GM19395 (cell line): ENCODE results near the gene TLK1.
A peak's percentile ranks its signal among the peaks of the same experiment; 100 is the strongest.

ENCODE experiments used
- ATAC-seq: cut with Tn5 transposase; IDR thresholded peaks from one replicate; pipeline ENCODE4 v1.9.1; 2021; ENCODE audit warnings: mild to moderate bottlenecking, moderate library complexity; ENCODE audit not compliant: unreplicated experiment

The TLK1 gene

GRCh38 chr2:171009386-171009785 lies 151.3 kb downstream of the TLK1 start:
- ATAC-seq, result no peak

GRCh38 chr2:171008550-171009205 lies 152.0 kb downstream of the TLK1 start:
- ATAC-seq, result no peak

DNA sequence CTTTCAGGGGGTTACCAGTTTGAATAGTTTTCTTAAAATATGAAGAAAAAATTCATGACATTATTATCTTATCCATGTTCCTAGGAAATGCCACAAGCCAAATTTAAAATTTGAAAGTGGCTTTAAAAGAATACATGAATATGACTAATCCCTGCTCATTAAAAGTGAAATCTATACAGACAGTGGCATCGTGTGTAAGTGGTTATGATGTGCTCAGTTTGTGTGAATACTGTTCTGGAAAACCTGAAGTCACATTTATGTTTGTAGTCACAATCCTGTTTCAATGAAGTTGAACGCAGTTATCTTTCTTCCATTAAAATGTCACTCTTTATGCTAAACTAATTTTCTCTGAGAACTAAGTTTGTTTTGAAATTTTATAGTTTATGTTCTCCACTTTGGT lies 155.9 kb downstream of the TLK1 start:
- no peak for ATAC-seq

DNA sequence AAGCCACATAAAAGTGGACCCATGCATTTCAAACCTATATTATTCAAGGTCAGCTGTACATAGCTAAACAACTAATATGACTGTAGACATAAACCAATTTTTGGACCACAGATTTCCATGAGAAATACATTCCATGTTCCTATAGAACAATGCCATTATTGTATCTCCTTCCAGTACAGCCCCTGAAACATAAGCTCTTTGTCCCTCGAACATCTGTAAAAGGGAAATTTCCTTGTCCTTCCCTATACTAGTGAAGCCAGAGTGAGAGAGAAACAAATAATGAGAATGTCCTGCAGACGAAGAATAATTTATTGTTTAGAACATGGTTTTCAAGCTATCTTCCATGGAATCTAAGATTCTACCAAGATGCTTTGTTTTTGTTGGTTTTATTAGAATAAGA lies 156.3 kb downstream of the TLK1 start:
- no peak for ATAC-seq

GRCh38 chr2:170999654-171000053 lies 161.0 kb downstream of the TLK1 start:
- no peak for ATAC-seq

- ATAC-seq, result no peak
Measured at GRCh38 chr2:170997893-170998597, 162.6 kb downstream of the TLK1 start.

DNA sequence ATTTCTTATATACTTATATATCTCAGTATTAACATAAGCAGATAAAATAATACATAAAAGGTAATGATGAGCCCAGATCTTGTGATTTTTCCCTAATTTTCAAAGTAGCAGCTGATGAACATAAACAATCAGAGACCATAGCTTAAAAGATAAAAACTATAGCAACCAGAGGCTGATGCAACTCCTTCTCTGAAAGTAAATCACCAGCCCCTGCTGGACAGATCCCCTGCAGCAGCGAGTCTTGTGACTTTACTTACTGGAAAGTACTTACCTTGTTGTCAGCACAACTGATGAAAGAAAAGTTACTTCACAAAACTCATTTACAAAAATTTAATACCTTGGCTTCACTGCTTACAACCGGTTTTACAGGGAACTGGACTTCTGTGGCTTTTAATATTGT lies 164.4 kb downstream of the TLK1 start:
- ATAC-seq, result no peak

- ATAC-seq, result no peak
Measured at GRCh38 chr2:170991398-170992182, 169.1 kb downstream of the TLK1 start.

DNA sequence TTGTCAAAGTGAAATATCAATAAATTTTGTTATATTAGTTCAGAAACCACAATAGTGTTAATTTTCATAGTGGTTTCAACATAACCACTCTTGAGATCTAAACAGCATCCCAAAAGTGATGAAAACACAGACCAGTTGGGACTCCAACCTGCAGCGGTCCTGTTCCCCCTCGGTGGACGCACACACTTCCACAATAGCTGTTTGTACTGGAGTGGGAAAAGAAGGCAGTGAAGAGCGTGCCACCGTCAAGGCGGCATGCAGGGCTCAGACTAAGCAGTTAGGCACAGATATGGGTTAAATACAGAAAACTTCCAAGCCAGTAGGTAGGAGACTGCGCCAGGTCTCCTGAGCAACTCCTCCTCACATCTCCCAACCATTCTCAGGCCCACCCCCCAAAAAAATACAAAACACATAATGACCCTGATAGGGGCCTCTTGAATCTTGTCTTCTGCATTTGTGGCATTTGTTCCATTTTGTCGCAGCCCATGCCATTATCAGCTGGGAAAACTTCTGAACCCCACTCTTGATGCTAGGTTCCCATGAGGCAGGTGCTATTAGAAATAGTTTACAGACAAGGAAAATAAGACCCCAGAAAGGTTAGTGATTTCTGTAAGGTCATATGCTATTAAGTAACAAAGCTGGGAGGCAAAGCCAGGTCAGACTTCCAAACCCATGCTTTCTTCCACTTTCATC lies 174.0 kb downstream of the TLK1 start:
- ATAC-seq, result no peak

DNA sequence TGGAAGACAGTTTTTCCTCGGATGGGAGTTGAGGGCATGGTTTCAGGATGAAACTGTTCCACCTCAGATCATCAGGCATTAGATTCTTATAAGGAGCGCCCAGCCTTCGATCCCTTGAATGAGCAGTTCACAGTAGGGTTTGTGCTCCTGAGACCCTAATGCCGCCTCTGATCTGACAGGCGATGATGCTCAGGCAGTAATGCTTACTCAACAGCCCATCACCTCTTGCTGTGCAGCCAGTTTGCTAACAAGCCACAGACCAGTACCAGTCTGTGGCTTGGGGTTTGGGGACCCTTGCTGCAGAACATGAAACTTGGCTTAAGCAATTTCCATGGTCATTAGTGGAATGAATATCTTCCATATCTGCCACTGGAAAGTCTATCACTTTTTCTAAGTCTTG lies 175.3 kb downstream of the TLK1 start:
- ATAC-seq, result no peak

DNA sequence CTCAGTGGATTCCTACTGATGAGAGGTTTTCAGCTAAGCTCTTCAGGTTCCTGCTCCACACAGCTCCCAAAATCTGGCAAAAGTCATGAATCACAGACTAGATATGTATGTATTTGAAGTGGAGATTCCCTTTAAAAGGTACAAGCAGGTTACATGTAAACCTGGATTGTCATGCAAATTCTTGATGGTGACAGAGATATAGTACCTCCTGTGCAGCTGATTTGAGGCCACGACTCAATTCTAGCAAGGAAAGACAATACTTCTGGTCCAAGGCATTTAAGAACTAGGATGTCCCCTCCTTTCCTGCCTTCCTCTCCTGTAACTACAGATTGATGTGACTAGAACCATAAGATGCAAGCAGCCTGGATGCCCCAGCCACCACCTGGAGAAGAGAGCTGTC lies 176.6 kb downstream of the TLK1 start:
- ATAC-seq, result no peak

DNA sequence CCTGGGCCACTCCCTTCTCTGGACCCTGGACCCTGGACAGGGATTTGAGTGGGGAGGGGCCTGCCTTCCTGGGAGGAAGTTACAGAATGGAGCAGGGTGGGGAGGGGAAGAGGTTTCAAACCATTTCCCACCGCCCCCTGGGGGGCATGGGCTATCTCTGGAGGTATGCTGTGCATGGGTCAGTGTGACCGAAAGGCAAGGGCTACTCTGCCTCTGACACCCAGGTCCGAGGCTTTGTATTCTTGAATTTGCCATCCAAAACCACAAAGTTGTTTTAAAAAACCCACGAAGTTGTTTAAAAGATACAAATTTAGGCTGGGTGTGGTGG lies 184.8 kb downstream of the TLK1 start:
- ATAC-seq, result no peak

DNA sequence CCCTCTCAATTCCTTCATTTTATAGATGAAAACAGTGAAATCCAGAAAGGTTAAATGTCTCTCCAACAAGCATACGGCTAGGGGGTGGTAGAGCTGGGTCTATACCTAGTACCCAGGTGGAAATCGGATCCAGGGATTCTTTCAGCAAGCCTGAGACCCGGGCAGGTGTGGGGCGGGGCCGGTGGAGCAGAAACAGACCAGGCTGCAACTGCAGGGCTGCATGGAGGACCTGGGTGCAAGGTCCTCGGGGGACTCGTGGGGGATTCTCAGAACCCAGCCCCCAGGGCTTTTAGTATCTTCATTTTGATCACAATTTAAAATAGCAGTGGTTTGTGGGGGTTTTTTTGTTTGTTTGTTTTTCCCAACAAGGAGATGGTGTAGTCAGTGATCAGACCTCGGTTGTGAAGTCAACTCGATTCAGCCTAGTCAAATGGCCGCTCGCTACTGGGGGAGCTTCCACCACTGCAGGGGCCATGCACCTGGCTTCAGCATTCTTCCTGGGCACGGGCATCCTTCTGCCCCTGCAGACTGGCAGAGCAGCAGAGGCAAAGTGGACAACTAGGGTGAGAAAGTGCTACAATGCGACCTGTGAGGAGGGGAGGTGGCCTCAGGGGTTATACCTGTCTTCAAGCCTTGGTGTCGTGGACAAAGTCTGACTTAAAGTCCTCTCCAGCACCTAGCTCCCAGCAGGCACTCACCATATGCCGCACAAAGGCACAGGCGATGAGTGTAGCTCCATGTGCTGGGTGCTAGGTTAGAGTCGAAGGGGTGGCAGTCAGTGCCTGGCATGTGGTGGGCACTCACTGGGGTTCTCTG lies 185.4 kb downstream of the TLK1 start:
- ATAC-seq, result no peak

DNA sequence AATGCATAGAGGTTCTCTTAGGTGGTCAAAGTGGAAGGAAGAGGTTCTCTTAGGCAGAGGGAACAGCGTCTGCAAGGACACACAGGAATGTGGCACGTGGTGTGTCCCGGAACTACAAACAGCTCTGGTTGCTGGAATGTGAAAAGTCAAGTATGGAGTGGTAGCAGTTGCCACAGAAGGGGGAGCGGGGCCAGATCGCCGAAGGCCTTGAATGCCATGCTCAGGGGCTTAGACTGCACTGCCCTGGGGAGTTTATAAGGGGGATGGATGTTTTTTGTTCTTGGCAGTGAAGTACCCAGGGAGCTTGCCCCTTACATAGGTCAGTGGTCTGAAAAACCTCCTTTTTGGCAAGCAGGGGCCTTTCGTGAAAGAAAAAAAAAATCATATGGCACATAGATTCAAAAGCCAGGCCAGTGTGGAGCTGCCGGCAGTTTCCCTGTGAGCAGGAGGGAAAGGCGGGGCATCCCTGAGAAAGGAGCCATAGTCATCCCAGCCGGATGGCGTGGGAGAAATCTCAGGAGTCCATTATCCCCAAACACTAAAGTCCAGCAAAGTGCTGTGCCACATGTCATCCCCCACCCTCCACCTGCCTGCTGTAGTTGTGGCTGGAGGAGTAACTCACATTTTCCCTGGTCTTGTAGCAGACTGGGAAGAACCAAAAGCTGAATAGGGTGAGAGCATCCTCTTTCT lies 186.2 kb downstream of the TLK1 start:
- no peak for ATAC-seq

DNA sequence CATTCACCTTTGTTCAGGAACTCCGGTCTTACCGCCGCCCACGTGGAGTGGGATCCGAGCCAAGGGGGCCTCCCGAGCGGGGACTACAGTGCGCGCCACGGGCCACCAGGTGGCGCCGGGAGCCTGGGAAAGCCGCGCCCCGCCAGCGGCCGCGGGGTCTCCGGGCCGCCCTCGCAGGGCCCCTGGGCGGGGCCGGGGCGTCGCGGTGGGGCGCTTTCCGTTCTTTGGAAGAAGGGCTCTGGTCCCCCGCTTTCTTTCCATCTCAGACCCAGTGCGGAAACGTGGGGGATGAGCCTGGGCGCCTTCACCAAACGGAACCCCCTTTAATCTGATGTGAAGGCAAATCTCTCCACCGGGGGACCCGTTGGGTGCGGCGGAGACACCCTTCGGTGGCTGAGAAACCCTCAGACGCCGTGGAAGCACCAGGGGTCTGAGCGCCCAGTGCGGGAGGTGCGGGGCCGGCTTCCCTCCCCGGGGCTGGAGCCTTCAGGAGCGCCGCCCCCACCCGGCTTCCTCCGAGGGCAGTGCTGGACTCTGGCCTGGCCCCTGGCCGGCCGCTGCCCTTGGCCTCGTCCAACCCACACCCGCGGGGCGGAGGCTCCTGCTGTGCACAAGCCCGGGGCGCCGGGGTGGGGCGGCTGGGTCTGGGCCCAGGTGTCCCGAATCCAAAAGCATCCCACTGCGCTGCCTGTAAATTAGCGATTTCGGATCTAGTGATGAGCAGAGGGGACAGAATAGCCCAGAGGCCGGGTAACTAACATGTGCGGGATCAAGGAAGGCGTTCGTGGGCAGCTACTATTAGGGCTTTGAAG lies 187.0 kb downstream of the TLK1 start:
- ATAC-seq, result peak; percentile 95

- no peak for ATAC-seq
Measured at GRCh38 chr2:170973225-170973491, 187.5 kb downstream of the TLK1 start.

GRCh38 chr2:170972296-170973224 lies 188.1 kb downstream of the TLK1 start:
- ATAC-seq, result peak; percentile 9

GRCh38 chr2:170971071-170971470 lies 189.6 kb downstream of the TLK1 start:
- no peak for ATAC-seq
